Epithelial cell of esophagus (primary cell): ENCODE results near the gene MYRFL.
"Not testable (repeated sequence)": the region's sequence is repeated elsewhere in the genome, so short reads cannot be mapped to it uniquely, and the experiment has no call there.

Experiments
- DNase-seq: peaks from one replicate; pipeline ENCODE4 v3.0.0; 2010; ENCODE audit warnings: low read depth
- H3K4me3 ChIP-seq: 2 replicates; pipeline ENCODE4 v1.5.1; 2011; ENCODE audit warnings: mild to moderate bottlenecking, low read length, control low read depth
- CTCF ChIP-seq: IDR thresholded peaks from 2 replicates; pipeline ENCODE4 v1.5.1; 2011; ENCODE audit warnings: low read depth, mild to moderate bottlenecking, low read length, control low read depth, inconsistent platforms; ENCODE audit not compliant: insufficient read depth; ENCODE audit errors: missing control alignments

The MYRFL gene

GRCh38 chr12:69843608-69844007, 18.6 kb downstream of the MYRFL start:
- H3K4me3 ChIP-seq = no peak overlapping the region
- no peak for TF ChIP-seq CTCF
- DNase-seq = no peak

- TF ChIP-seq CTCF = no peak
- DNase-seq = no peak
- H3K4me3 ChIP-seq = no peak overlapping the region
Measured at GRCh38 chr12:69844416-69844815, 19.4 kb downstream of the MYRFL start.

GRCh38 chr12:69844836-69845235, 19.8 kb downstream of the MYRFL start:
- TF ChIP-seq CTCF = no peak
- DNase-seq = no peak
- no peak overlapping the region for H3K4me3 ChIP-seq

- peak; percentile 7 for DNase-seq
- no peak for TF ChIP-seq CTCF
- no peak overlapping the region for H3K4me3 ChIP-seq
Measured at GRCh38 chr12:69846976-69847375, 21.9 kb downstream of the MYRFL start.

- DNase-seq = no peak
- H3K4me3 ChIP-seq = no peak overlapping the region
- TF ChIP-seq CTCF = no peak
Measured at GRCh38 chr12:69851976-69852375, 26.9 kb downstream of the MYRFL start.

GRCh38 chr12:69853176-69853961, 28.3 kb downstream of the MYRFL start:
- DNase-seq, H3K4me3 ChIP-seq: not testable (repeated sequence)

- no peak for DNase-seq
- no peak for TF ChIP-seq CTCF
- H3K4me3 ChIP-seq = no peak overlapping the region
Measured at GRCh38 chr12:69866698-69867097, 41.7 kb downstream of the MYRFL start.
